Lower lobe of right lung (tissue), 2 donors: Measurements from ENCODE around the gene LHFPL3. TPM values are rescaled to one million over a fixed set of nuclear protein-coding genes. Genes with fewer than 3 reads are reported as not detected.

Experiments used
- ATAC-seq, 2 donors: fragments of 200-7000 bp; cut with Tn5 transposase; one replicate each; pipeline ENCODE4 v1.9.1; 2020 to 2022; ENCODE audit warnings: mild to moderate bottlenecking in 2 of 2, moderate library complexity in 2 of 2
- DNase-seq: peaks from one replicate; pipeline ENCODE4 v3.0.0-alpha.2; 2020
- H3K27ac ChIP-seq: fragments of 200-600 bp; one replicate; pipeline ENCODE4 v1.8.0; 2022
- H3K27me3 ChIP-seq: fragments of 200-600 bp; one replicate; pipeline ENCODE4 v1.8.0; 2022; ENCODE audit warnings: low read depth
- H3K36me3 ChIP-seq: fragments of 200-600 bp; one replicate; pipeline ENCODE4 v1.8.0; 2022; ENCODE audit warnings: mild to moderate bottlenecking
- H3K4me1 ChIP-seq: fragments of 200-600 bp; one replicate; pipeline ENCODE4 v1.8.0; 2022
- H3K4me3 ChIP-seq: fragments of 200-600 bp; one replicate; pipeline ENCODE4 v1.8.0; 2022; ENCODE audit warnings: mild to moderate bottlenecking
- H3K9me3 ChIP-seq: fragments of 200-600 bp; one replicate; pipeline ENCODE4 v1.8.0; 2022
- intact Hi-C: fragments of 100-400 bp; cut with DNase I; formaldehyde crosslinking; loops from one replicate; pipeline ENCODE4 v1.11.0; 2022
- total RNA-seq: library from RNA; stranded (reverse); fragmentation: NEBNext Ultra II Directional; extraction: Animal tissue kit (Norgen Biotek cat#: 25700); gene quantifications from one replicate; pipeline ENCODE4 v1.2.1, GENCODE V29; 2021
- TF ChIP-seq, protein P1 (sequence below): fragments of 200-600 bp; IDR thresholded peaks from one replicate; pipeline ENCODE4 v1.8.0; 2022; ENCODE audit warnings: antibody characterized with exemption, mild to moderate bottlenecking
- donor health status: DM: no; HTN: yes; CAD: no; lungs with severe emphysema.

LHFPL3 gene
- total RNA-seq, 1 donor from 2014 or later: not detected

DNA sequence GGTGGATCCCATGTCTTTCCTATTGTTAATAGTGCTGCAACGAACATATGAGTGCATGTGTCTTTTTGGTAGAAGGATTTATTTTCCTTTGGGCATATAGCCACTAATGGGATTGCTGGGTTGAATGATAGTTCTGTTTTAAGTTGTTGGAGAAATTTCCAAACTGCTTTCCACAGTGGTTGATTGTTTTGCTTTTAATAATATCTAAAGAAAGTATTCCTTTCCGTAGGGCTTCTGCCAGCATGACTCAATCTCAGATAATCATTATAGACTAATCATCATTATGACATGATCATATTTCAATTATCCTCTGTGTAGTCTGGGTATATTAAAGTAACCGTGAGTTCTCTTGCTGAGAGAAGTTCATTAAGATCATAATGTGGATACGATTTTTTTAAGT is 575.4 kb downstream of the LHFPL3 start:
- Histone ChIP-seq H3K36me3 (no peaks in the 10 kb centered on the region), H3K27me3 (no peaks in the 10 kb centered on the region), H3K4me3 (no peak overlapping the region), H3K27ac (no peak overlapping the region), H3K9me3 (no peaks in the 10 kb centered on the region), H3K4me1 (no peaks in the 10 kb centered on the region)
- ATAC-seq (no peak), DNase-seq (no peak)
- intact Hi-C loops: no loop called here
- TF ChIP-seq, protein P1, sequence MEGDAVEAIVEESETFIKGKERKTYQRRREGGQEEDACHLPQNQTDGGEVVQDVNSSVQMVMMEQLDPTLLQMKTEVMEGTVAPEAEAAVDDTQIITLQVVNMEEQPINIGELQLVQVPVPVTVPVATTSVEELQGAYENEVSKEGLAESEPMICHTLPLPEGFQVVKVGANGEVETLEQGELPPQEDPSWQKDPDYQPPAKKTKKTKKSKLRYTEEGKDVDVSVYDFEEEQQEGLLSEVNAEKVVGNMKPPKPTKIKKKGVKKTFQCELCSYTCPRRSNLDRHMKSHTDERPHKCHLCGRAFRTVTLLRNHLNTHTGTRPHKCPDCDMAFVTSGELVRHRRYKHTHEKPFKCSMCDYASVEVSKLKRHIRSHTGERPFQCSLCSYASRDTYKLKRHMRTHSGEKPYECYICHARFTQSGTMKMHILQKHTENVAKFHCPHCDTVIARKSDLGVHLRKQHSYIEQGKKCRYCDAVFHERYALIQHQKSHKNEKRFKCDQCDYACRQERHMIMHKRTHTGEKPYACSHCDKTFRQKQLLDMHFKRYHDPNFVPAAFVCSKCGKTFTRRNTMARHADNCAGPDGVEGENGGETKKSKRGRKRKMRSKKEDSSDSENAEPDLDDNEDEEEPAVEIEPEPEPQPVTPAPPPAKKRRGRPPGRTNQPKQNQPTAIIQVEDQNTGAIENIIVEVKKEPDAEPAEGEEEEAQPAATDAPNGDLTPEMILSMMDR: no peak

- ATAC-seq (no peak), DNase-seq (no peak)
- H3K4me1 ChIP-seq: no peaks in the 10 kb centered on the region
- H3K36me3 ChIP-seq: no peaks in the 10 kb centered on the region
- TF ChIP-seq, protein P1: no peak
- H3K9me3 ChIP-seq: no peaks in the 10 kb centered on the region
- intact Hi-C loops: no loop called here
- H3K4me3 ChIP-seq: no peak overlapping the region
- H3K27me3 ChIP-seq: no peaks in the 10 kb centered on the region
- no peak overlapping the region for H3K27ac ChIP-seq
Observed at GRCh38 chr7:104906032-104906431, 577.6 kb downstream of the LHFPL3 start.

DNA sequence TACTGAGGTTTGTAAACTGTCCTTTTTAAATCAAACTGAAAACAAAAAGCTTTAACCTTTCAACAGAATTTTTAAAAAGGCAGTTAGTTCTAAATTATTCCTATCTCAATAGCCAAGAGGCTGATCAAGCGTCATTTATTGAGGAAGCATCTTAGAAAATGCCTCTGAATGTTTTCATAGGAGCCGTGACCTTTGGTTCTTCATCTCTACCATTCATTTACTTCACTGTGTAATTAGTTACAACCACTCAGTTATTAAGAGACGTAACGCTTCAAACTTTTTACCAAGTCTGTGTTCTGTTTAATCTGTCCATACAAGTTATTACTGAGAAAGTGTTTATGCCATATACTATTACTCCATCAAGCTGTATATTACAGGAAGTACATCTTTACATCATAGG is 578.2 kb downstream of the LHFPL3 start:
- TF ChIP-seq, protein P1: no peak
- Histone ChIP-seq H3K27me3 (no peaks in the 10 kb centered on the region), H3K4me3 (no peak overlapping the region), H3K36me3 (no peaks in the 10 kb centered on the region), H3K9me3 (no peaks in the 10 kb centered on the region), H3K4me1 (no peaks in the 10 kb centered on the region), H3K27ac (no peak overlapping the region)
- intact Hi-C loops: no loop called here
- no peak for DNase-seq
- ATAC-seq: no peak

- no peak overlapping the region for H3K4me3 ChIP-seq
- ATAC-seq: peak in 1 of 2 donors; percentile 49
Observed at GRCh38 chr7:104908636-104909035, 580.2 kb downstream of the LHFPL3 start.

GRCh38 chr7:104909096-104909495 is 580.7 kb downstream of the LHFPL3 start:
- ATAC-seq (no peak), DNase-seq (no peak)
- no peaks in the 10 kb centered on the region for H3K27me3 ChIP-seq
- TF ChIP-seq, protein P1: no peak
- no peaks in the 10 kb centered on the region for H3K36me3 ChIP-seq
- intact Hi-C loops: no loop called here
- H3K9me3 ChIP-seq: no peaks in the 10 kb centered on the region
- H3K27ac ChIP-seq: no peak overlapping the region
- no peaks in the 10 kb centered on the region for H3K4me1 ChIP-seq
- H3K4me3 ChIP-seq: no peak overlapping the region

More at GRCh38 chr7:104908636-104909035, 580.2 kb downstream of the LHFPL3 start:
- intact Hi-C loops: no loop called here
- Histone ChIP-seq H3K9me3 (no peaks in the 10 kb centered on the region), H3K36me3 (no peaks in the 10 kb centered on the region), H3K27me3 (no peaks in the 10 kb centered on the region), H3K27ac (no peak overlapping the region), H3K4me1 (no peaks in the 10 kb centered on the region)
- no peak for DNase-seq
- TF ChIP-seq, protein P1: no peak

DNA sequence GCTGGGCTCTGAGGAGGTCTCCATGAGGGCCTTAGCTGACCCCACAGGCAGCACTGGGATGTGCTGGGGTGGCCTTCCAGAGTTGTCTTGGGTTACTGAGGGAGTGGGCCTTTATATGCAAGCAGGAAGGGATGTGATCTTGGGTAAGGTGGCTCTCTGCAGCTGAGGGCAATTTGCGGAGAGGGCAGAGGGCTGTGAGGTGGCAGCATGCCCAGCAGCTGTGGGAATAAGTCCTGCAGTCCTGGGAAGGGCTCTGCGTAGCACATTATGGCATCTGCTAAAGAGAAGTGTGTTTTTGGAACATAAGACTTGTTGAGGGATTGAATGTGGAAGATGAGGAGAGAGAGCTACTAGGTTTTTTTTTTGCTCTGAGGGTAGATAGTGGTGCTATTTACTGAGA is 586.0 kb downstream of the LHFPL3 start:
- DNase-seq: no peak
- no peaks in the 10 kb centered on the region for H3K27me3 ChIP-seq
- H3K9me3 ChIP-seq: no peaks in the 10 kb centered on the region
- H3K36me3 ChIP-seq: no peaks in the 10 kb centered on the region
- H3K4me1 ChIP-seq: no peaks in the 10 kb centered on the region
- TF ChIP-seq, protein P1: no peak
- no peak overlapping the region for H3K4me3 ChIP-seq
- ATAC-seq: peak in 1 of 2 donors; percentile 29
- intact Hi-C loops: no loop called here
- no peak overlapping the region for H3K27ac ChIP-seq
